PFSK-1 (cell line): Measurements from ENCODE around the gene RGS6.

Source experiments
- FOXP2 ChIP-seq: optimal IDR thresholded peaks from 2 replicates; pipeline ENCODE3; 2011; ENCODE audit warnings: borderline replicate concordance, control low read depth, inconsistent platforms; ENCODE audit not compliant: insufficient read depth; ENCODE audit errors: extremely low read length, extremely low read depth
- POLR2AphosphoS5 ChIP-seq: IDR thresholded peaks from 2 replicates; pipeline ENCODE4 v1.6.1; 2012; ENCODE audit warnings: low read depth, mild to moderate bottlenecking, control low read depth, low read length, moderate library complexity
- REST ChIP-seq, 2 experiments: IDR thresholded peaks; 2 replicates each; pipeline versions ENCODE4 v1.6.1 to v1.8.0; 2011 to 2012; ENCODE audit warnings: low read depth in 2 of 2, low read length in 2 of 2, control low read depth in 1 of 2, inconsistent platforms in 1 of 2, mild to moderate bottlenecking in 1 of 2, moderate library complexity in 1 of 2; ENCODE audit not compliant: insufficient read depth in 1 of 2
- SIN3A ChIP-seq: IDR thresholded peaks from 2 replicates; pipeline ENCODE4 v1.6.1; 2012; ENCODE audit warnings: mild to moderate bottlenecking, low read length, moderate library complexity, borderline replicate concordance; ENCODE audit not compliant: insufficient read depth
- TAF1 ChIP-seq: IDR thresholded peaks from 2 replicates; pipeline ENCODE4 v1.6.1; 2012; ENCODE audit warnings: low read length, control low read depth, borderline replicate concordance; ENCODE audit not compliant: insufficient read depth

RGS6 gene

DNA sequence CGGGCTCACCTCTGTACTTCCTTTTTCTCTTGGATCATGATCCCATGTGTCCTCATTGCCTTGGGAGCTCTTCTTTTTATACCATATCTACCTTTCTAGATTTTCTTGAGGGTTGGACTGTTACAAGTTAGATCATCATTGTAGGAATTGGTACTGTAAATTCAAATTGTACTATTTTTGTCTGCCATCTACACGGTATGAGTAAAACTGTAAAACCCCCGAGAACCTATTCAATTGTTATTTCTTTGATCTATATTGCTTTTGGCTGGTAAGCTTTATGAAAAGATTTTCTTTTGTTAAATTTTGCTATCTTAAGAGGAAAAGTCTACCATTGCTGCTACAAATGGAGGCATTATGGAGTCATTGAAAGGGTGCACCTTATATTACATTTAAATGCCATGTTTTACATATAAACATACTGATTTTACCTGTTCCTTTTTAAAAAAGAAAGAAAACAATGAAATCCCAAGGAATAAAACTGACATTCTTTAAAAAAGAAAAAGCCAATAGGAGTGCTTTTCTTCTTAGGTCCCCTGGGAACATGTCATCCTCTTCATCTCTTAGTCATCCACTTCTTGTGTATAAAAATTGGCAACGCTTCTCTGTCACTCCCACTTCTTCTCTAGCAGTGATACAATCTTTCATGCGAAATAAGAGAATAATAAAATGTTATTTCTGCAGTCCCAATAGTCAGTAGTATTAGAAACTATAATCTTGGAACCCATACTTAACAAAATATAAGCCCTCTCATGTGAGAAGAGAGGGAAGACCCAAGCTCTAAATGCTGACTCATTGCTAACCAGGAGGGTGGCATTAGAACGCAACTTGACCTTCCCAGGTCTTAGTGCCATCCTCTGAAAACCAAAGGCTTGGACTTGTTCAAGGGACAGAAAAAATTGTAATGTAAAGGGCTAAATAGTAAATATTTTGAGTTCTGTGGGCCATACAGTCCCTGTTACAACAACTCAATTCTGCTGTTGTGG is 20.4 kb downstream of the RGS6 start:
- no peak for TF ChIP-seq TAF1
- TF ChIP-seq REST (IDR thresholded peaks at IDR 0.05; ENCODE audit: insufficient read depth in 1 of 2, low read depth in 2 of 2, low read length in 2 of 2) = no peak
- TF ChIP-seq SIN3A = no peak
- TF ChIP-seq POLR2AphosphoS5 = no peak
- TF ChIP-seq FOXP2 = no peak

GRCh38 chr14:71956920-71957563 is 24.8 kb downstream of the RGS6 start:
- no peak for TF ChIP-seq POLR2AphosphoS5
- no peak for TF ChIP-seq FOXP2
- TF ChIP-seq SIN3A = no peak
- no peak for TF ChIP-seq REST (IDR thresholded peaks at IDR 0.05; ENCODE audit: insufficient read depth in 1 of 2, low read depth in 2 of 2, low read length in 2 of 2)

DNA sequence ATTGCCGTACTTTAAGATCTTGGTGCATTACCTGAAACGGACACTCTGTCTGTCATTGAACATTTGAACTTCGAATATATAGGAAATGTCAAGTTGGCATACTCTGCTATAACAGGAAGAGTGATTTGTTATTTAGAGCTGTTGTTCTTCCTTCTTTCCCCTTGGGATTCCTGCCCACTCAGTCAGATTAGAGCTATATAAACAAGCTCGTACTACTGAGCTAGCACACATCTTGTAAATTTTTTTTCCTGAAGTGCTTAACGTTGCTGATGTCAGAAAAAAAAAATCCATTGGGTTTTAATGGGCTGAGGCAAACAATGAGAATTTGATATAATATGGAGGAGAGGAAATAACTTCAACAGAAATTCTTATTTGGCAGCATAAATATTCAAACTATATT is 26.8 kb downstream of the RGS6 start:
- TF ChIP-seq TAF1 (no peak), POLR2AphosphoS5 (no peak), SIN3A (no peak), FOXP2 (no peak), REST (IDR thresholded peaks at IDR 0.05; ENCODE audit: insufficient read depth in 1 of 2, low read depth in 2 of 2, low read length in 2 of 2) (no peak)

DNA sequence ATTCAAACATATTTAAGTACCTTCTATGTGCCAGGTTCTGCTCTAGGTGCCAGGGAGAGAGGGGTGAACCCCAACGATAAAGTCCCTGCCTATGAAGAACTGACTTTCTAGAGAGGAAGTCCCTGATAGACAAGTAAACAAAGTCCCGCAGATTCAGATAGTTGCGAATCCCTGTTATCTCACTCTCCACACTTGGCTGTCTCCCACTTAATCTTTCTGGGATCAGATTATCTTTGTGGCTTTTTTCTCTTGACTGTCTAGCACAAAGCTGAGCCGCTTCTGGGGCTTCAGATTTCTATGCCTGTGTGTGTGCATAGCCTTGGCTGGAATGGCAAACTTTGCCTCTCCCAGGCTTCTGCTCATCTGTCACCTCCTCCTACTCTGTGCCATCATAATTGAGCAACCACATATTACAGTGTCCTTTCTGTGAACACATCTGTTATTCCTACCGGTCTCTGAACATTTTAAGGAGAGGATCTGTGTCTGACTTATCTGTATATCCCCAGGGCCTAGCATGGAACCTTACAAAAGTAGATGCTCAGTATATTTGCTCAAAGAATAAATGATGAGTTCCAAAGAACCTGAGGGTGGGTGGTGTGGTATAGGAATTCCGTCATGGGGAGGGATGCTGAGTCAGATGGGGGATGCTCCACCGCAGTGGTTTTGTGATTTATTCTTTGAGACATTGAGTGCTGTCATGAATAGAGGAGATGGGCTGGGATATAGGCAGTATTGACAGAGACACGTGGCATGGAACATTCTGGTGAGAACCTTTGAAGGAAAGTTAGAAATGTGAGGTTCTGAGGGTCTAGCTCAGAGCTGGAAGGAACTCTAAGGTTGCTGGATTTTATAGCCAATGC is 28.5 kb downstream of the RGS6 start:
- TF ChIP-seq POLR2AphosphoS5 = no peak
- TF ChIP-seq FOXP2 = no peak
- TF ChIP-seq SIN3A = no peak
- TF ChIP-seq TAF1 = no peak
- no peak for TF ChIP-seq REST (IDR thresholded peaks at IDR 0.05; ENCODE audit: insufficient read depth in 1 of 2, low read depth in 2 of 2, low read length in 2 of 2)
